ENCODE data around the gene CYP19A1.

The CYP19A1 gene

DNA sequence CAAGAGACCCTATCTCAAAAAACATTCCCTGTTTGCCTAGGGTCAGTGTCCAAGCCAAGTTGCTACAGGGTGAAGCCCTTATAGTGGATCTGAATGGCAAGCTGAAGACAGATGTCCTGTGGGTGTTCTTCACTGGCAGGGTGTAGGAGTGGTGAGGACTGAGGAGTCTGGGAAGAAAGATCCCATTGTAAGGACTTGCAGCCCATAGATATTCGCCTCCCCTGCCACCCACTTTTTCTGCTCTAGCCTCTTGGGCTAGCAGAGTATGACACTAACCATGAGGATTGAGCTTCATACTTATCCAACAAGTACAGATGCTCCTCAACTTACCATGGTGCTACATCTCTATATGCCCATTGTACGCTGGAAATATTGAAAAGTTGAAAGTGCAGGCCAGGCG lies 13.2 kb downstream of the CYP19A1 start:
- DNase-seq (ENCODE audit: low spot score) = no peak

DNA sequence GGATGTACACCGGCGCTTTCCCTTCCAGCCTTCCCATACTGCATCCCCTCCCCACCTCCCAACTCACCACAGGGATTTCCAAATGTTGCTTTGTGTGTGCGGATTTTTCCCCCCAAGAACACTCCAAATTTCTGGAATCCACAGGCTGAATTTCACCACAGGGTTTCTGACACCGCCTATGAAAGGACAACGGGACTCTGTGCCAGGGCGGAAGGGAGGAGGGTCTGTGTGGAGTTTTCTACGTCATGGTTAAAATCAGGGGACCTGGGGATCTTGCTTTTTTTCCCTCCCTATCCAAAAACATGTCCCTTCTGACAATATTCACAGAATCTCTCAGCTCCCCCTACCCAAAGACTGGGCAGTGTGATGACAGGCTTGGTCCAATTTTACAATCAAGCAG lies 14.6 kb downstream of the CYP19A1 start:
- DNase-seq (ENCODE audit: low spot score) = no peak

DNA sequence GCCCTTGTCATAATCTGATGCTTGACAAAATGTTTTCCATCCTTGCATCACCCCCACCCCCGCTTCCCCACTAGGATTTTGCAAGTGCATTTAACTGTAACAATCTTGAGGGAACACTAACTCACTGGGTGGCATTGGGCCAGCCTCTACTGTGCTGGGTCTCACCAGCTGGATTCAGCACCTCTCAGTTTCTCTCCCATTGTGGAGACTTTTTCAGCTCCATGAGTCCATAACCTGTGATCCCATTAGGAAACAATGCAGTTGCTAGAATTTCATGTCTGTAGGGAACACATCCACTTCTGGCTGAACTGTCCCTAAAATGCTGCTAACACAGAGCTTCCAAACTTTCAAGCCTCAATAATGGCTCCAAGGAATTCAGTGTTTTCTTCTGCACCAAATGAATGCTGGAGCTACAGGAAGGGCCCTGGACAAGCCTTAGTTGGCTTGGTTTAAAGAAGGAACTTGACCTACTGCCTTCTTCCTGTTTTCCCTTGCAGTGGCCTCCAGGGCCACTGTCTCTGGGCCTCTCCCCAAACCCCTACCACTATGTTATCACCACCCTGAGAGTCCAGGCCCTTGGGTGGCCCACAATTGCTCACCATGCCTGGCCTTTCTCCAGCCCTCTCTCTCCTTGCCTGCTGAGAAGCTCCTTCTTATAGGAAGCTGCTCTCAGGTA lies 15.6 kb downstream of the CYP19A1 start:
- no peak for DNase-seq (ENCODE audit: low spot score)

DNA sequence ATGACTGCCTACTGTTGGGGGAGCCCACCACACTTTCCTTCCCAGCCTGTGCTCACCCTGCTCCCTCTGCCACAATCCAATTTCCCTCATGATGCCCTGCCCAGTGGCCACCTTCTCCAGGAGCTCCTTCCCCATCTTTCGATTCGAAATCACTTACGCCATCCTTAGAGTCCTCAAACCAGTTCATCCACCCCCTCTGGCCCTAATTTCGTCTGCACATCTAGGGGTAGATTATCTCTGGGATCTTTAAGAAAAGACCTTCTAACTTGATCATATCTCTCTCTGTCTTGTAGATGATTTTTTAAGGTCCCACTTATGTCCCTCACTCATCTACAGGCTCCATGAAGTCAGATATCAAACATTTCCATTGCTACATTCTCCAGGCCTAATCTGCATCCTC lies 17.1 kb downstream of the CYP19A1 start:
- DNase-seq (ENCODE audit: low spot score) = no peak

DNA sequence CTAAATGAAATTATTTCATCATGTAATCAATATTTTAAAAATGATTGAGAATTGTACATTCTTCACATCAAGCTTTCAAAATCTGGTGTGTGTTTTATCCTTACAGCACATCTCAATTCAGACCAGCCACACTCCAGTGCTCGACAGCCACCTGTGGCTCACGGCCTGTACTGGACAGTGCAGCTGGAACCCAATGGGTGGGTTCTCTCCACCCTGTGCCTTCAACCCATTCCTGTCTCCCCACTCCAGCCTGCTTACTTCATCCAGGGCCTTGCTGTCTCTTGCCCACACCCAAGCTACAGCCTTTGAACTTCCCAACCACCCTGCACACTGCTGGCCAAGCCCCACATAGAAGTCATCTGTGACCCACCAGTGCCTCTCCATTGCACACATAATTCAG lies 17.6 kb downstream of the CYP19A1 start:
- no peak for DNase-seq (ENCODE audit: low spot score)

DNA sequence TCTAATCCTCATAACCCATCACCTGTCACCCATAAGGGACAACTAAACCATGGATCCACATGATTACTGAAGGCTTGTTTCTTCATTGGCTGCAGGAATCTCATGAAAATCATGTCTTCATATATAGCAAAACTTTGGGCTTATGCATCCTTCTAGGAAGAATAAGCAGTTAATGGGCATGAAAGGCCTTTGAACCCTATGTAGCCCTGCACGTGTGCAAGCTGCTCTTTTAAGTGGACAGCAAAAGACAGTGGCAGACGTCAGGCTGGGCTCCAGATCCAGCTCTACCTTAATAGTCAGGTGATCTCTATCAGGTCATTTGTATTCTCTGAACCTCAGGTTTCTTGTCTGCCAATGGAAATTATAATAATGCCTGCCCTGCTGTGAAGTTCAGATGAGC lies 18.9 kb downstream of the CYP19A1 start:
- DNase-seq (ENCODE audit: low spot score) = no peak

DNA sequence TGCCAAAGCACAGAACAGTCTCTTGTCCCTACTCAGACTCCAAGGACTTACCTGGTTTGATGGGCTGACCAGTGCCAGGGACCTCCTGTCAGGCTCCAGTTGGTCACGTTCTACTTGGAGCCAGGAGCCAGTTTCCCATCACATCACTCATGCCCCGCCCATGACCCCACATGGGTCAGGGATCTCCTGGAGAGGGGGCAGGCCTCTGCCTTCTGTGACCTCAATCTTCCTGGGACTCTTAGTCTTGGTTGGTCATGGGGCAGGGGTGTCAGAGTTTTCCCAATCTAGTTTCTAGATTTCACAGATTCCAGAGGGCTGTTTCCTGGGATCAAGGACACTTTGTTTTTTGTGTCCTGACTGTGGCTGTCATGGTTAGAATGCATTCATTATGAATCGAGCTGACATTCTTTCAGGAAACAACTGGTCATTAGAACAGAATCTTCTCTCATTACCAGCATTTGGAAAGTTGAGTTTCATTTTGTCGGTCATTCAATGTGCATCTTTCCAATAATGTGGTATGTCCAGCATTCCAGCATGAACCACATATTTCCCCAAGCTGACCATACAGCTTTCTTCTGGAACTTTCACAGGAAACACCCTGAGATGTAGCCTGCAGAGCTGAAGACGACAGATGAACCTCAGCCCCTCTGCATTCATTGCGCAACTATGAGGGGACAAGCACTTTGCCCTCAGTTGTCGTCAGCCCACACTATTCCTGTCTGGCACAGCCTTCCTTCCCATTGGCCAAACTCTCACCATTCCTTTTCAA lies 19.8 kb downstream of the CYP19A1 start:
- no peak for DNase-seq (ENCODE audit: low spot score)

DNA sequence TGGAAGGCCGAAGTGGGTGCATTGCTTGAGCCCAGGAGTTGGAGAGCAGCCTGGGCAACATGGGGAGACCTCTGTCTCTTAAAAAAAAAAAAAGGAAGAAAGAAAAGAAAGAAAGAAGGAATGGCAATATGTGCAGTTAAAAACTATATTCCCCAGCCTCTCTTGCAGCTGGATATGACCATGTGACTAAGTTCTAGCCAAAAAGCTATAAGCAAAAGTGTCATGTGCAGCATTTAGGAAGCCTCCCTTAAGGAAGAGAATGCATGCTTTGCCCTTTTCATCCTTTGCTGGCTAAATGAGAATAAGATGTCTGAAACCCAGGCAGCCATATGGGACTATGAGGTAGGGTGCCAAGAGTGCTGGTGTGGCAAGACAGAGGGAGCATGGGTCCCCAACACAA lies 21.8 kb downstream of the CYP19A1 start:
- no peak for DNase-seq (ENCODE audit: low spot score)

DNA sequence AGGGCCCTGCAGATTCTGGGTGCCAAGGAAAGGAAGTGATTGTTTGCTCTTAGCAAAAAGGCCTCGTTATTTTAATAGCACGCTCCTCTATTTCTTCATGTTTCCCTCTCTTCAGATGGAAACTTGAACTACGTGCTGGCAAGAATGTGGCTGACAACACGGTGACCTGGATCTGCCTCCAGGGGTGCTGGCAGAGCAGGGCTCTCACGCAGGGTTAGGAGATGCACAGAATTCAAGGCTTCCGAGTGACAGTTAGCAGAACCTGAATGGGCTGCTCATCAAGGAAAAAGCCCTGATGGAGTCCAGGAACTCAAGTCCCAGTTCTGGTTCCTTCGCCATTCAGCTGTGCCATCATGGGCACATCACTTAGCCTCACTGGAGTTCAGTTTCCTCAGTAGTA lies 22.7 kb downstream of the CYP19A1 start:
- DNase-seq (ENCODE audit: low spot score) = no peak

DNA sequence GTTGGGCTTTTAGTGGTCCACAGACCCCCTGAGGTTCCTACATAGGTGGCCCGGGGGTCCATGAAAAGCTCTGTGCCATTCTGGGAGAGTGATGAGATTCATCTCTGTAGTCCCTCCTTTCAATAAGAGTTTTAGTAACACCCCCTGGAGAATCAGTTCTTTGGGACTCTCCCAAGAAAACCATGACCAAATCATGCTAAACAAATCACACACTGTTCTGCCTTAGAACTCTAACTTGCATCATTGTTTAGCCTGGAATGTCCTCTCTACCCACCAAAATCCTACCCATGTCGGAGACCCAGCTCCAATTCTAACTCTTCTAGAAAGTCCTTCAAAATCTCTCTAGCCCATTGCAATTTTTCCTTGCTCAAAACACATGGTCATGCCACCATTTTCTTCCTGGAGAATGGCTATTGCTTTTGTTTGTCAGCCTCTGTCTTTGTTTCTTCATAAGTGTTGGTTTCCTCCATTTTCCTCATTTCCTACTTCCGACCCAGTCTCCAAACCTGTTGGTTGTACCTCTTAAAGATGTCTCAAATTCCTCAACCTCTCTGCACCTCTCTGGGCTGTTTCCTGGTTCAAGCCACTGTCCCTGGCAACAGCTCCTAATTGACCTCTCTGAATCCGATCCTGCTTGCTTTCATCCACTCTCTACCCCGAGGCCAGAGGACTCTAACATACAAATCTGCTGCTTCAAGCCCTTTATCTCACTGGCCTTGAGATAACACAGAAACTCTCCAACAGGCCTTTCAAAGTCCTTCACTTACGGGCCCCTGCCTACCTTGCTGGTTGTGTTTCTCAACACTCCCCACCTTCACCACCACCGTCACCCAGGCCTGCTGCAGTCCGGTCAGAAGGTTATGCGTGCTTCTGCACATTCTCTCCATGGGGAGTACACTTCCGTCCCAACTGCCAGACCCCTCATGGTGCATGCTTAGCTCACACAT lies 23.7 kb downstream of the CYP19A1 start:
- no peak for DNase-seq (ENCODE audit: low spot score)

DNA sequence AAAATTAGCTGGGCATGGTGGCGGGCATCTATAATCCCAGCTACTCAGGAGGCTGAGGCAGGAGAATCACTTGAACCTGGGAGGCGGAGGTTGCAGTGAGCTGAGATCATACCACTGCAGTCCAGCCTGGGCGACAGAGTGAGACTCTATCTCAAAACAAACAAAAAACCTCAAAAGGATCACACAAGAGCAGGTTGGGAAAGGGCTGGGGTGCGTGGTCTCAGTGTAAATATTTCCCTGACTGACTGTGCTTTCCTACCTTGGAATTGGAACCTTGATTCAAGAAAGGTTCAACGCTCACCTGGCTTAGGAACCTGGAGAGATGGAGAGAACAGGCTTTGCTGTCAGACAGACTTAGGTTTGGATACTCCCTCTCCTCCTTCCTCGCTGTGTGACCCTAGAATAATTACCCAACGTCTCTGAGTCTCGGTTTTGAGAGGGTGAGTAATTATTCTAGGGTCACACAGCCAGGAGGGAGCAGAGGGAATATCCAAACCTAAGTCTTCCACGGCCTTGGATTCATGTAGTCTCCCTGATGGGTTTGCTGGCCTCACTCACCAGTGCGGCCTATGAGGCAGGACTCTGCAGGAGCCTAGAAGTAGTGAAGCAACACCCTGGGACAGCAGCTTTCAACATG lies 24.6 kb downstream of the CYP19A1 start:
- DNase-seq (ENCODE audit: low spot score) = no peak

DNA sequence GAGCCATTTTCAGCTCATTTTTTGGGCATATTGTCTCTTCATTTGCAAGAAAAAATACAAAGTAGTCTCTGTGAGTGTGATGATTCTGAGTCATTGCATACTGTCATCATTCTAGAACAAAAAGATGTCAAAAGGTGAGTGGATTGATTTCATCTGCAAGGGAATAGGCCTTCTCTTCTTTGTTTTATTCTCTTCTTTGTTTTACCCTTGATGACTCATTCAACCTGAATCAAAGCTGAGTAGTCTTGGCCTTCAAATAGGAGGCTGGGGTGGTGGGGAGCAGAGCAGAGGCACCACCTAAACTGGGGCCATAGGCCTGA lies 25.4 kb downstream of the CYP19A1 start:
- DNase-seq (ENCODE audit: low spot score) = no peak

DNA sequence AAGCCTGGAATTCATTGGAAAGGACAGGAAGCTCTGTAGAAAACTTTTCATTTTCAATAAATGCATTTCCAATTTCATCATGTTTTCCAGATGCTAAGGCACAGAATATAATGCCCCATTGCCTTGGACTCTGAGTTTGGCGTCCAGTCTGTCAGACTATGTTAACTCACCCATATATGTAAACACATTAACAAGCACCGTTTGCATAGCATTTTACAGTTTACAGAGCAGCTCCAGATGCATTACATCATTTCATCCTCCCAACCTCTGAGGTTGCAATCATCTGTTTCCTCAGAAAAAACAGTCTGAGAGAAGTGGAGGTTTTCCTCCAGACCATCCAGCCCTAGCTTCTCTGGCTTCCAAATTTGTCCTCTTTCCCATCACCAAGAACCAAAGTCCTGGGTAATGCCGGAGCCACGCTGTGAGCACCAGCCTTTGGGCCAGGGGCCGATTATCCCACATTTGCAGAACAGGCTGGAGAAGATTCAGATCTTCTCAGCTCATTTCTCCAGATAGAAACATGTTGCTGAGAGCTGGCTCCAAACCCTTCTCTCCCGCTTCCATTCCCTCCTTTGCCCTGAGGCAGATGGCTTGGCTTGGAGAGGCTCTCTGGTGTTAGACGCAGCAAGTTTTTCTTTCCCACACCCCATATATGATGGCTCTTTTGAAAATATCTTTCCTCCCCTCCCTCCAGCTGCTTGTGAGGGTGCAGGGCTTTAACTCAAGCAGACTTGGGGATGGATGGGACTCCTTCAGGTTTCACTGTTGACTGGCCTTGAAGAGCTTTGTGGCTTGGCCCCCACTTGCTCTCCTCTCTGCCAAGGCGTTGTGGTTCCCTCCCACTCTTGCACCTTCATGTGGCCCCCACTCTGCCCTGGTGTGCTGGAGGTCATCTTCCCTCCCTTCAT lies 26.0 kb downstream of the CYP19A1 start:
- DNase-seq (ENCODE audit: low spot score) = no peak

DNA sequence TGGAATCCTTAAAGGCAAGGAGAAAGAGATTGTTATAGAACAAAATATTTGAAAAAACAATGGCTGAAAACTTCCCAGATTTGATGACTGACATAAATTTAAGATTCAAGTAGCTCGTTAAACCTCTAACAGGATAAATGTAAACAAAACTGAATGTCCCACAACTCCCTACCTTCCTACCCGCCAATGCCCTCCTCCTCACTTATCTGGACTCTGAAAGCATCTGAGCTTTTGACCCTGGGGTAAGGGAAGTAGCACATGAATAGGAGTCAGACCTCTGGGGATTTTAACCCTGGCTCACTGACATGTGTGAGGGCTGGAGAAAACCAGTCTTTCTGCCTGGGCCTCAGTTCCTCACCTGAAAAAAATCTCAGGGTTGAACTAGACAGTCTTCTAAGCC lies 26.9 kb downstream of the CYP19A1 start:
- DNase-seq (ENCODE audit: low spot score) = no peak

DNA sequence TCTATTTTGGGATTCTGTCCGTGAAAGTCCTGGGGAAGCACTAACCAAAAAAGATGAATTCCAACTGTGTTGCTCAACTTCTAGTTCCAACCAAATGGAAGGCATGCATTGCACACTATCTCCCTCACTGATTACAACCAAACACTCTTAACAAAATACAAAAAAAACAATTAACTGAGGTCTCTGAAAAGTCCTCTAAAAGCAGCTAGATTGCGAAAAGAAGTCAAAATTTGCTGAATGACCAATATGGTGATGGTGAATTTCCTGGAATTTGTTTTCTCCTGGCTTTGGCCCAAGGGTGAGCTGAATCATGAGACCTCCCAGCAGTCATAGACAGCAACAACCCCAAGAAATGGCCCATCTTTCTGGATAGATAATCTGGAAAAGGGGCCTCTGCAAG lies 28.3 kb downstream of the CYP19A1 start:
- no peak for DNase-seq (ENCODE audit: low spot score)

DNA sequence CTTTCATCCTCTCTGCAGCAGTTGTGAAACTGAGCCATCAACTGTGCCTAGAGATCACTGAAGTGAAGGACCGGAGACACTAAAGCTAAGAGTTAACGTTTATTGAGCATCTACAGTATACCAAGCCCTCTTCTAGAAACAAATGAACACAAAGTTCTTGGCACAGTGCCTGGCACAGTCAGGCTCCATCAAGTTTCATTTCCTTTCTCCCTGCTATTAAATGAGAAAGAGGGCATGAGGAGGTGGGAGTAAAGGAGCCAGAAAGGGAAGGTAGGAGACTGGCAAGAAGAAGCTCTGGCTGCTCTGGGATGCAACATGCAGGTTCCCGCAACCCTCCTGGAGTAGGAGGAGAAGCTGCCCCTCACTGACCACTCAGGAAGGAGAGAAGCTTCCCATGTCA lies 30.6 kb downstream of the CYP19A1 start:
- DNase-seq (ENCODE audit: low spot score) = no peak

DNA sequence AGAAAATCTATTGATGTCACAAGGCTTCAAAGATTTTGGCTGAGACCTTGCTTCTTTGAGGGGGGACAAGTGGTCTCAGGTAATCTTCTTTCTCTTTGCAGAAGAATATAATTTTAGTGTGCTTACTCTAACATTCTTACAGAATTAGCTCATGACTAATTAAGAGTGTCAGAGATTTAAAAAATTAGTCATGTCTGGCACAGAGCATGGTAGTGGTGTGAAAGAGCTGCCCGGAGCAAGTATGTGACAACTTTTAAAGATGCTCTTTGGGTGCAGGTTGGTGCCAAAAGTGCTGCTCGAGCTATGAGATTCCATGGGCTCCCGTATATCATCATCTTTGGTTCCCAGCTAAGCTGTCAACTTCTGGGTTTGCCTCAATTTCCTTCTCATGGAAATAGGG lies 31.1 kb downstream of the CYP19A1 start:
- DNase-seq (ENCODE audit: low spot score) = no peak

DNA sequence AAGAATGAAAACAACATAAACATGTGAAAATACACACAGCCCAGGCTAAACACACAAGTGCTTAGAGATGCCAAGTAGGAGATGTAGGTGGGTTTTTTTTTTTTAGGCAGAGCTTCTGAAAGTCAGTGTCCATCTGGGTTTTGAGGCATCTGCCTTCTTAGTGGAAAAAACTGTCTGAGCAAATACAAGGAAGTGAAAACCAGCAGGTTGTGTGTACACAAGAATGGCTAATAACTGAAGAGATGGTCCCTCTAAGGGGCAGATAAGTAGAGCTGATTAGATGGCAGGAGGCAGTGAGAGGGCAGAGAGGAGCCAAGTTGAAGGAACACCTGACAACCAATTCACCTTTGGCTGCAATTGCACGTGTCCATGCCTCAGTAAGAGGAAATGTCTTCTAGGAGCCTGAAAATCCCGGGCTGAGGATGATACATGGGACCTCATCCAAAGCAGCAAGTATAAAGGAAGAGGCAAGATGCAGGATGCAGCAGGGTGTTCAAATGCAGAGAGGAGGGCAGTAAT lies 34.9 kb downstream of the CYP19A1 start:
- DNase-seq (ENCODE audit: low spot score) = no peak

DNA sequence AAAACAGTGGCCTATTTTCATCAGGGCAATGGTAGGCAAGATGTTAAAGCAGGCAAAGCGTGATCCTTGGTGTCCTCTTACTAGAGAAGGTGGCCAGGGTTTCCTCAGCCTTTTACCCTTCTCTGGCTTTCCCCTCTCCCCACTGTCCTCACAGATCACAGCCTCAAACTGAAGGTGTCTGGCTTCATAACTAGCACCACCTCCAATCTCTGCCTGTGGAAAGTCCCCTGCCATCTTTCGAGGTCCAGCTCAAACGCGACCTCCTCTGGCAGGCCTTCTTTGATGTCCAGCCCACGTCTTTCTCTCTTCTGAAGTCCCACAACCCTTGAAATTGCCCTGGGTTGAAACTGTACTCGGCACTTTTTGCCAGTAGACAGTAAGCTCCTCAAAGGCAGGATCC lies 35.9 kb downstream of the CYP19A1 start:
- DNase-seq (ENCODE audit: low spot score) = no peak

DNA sequence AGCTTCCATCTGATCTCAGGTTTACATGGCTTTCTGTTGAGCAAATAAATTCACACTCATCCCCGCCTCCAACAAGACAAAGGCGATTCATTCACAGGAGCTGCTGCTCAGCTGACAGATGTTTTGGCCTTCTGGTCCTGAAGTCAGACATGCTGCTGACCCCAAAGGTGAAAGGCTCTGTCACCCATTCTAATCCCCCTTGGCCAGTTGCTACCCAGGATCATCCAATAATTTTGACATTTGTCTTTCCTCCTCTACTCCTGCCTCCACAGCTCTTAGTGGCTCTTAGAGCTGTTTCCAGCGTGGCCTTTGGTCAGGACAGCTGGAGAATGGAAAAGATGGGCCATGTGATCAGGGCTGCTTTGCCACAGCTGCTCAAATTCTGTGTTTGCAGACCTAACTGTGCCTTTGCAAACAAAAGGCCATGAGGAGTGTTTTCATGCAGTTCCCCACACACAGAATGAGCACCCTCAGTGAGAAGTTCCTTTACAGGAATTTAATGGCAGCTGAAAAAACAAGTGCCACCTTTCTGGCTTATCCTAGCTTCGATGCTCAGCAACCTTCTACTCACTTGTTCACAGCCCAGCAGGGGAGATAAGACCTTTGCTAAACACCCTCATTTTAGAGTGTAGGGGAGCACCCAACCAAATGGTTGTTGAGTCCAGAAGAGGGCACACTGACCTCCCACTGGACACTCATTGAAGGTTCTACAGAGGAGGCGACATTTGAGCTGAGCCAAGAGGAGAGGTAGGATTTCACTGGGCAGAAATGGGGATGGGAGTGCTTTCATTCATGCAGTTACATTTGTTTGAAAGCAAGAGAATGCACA lies 39.0 kb downstream of the CYP19A1 start:
- no peak for DNase-seq (ENCODE audit: low spot score)

Measured in hepatic stellate cell (primary cell).